HEK293T (cell line): Measurements from ENCODE around the gene HHAT.

Experiments used
- ARNT ChIP-seq: fragments of 450-650 bp; IDR thresholded peaks from 2 replicates; pipeline ENCODE4 v1.6.1; 2017; ENCODE audit warnings: mild to moderate bottlenecking
- BHLHE40 ChIP-seq: fragments of 450-650 bp; IDR thresholded peaks from 2 replicates; pipeline ENCODE4 v1.6.1; 2016; ENCODE audit warnings: mild to moderate bottlenecking, moderate library complexity, borderline replicate concordance
- CTBP1 ChIP-seq: fragments of 450-650 bp; IDR thresholded peaks from 2 replicates; pipeline ENCODE4 v1.6.1; 2016; ENCODE audit warnings: borderline replicate concordance
- ELF4 ChIP-seq: fragments of 450-650 bp; IDR thresholded peaks from 2 replicates; pipeline ENCODE4 v1.6.1; 2017; ENCODE audit warnings: antibody characterized with exemption
- FOXA1 ChIP-seq: fragments of 450-650 bp; IDR thresholded peaks from 2 replicates; pipeline ENCODE4 v1.6.1; 2016; ENCODE audit warnings: mild to moderate bottlenecking
- FOXK2 ChIP-seq: fragments of 450-650 bp; IDR thresholded peaks from 2 replicates; pipeline ENCODE4 v1.6.1; 2016; ENCODE audit warnings: mild to moderate bottlenecking
- FOXM1 ChIP-seq: fragments of 450-650 bp; IDR thresholded peaks from 2 replicates; pipeline ENCODE4 v1.6.1; 2017; ENCODE audit warnings: mild to moderate bottlenecking, borderline replicate concordance
- L3MBTL2 ChIP-seq: fragments of 450-650 bp; conservative IDR thresholded peaks from 2 replicates; pipeline ENCODE4 v1.6.1; 2016; ENCODE audit warnings: mild to moderate bottlenecking
- LEF1 ChIP-seq: fragments of 450-650 bp; IDR thresholded peaks from 2 replicates; pipeline ENCODE4 v1.6.1; 2017; ENCODE audit warnings: mild to moderate bottlenecking, borderline replicate concordance
- NFRKB ChIP-seq: fragments of 450-650 bp; IDR thresholded peaks from 2 replicates; pipeline ENCODE4 v1.6.1; 2016; ENCODE audit warnings: mild to moderate bottlenecking, moderate library complexity
- PKNOX1 ChIP-seq: fragments of 450-650 bp; IDR thresholded peaks from 2 replicates; pipeline ENCODE4 v1.6.1; 2016
- SUZ12 ChIP-seq: fragments of 450-650 bp; IDR thresholded peaks from 2 replicates; pipeline ENCODE4 v1.6.1; 2016; ENCODE audit warnings: mild to moderate bottlenecking
- ZNF384 ChIP-seq: fragments of 450-650 bp; IDR thresholded peaks from 2 replicates; pipeline ENCODE4 v1.6.1; 2016

GRCh38 chr1:210362526-210362925, 33.8 kb downstream of the HHAT start:
- no peak for TF ChIP-seq SUZ12
- no peak for TF ChIP-seq NFRKB
- no peak for TF ChIP-seq ELF4
- no peak for TF ChIP-seq CTBP1
- TF ChIP-seq FOXM1, result no peak
- TF ChIP-seq FOXA1, result no peak
- TF ChIP-seq L3MBTL2, result no peak
- TF ChIP-seq FOXK2, result no peak
- TF ChIP-seq ZNF384, result no peak
- no peak for TF ChIP-seq BHLHE40
- TF ChIP-seq PKNOX1, result no peak
- TF ChIP-seq LEF1, result no peak
- TF ChIP-seq ARNT, result no peak
